H1 (cell line): ENCODE measurements around the gene WASF3. TPM values are rescaled to one million over a fixed set of nuclear protein-coding genes. Genes with fewer than 3 reads are reported as not detected.

Experiments
- BCL11A ChIP-seq, 2 experiments: IDR thresholded peaks; one replicate each; pipeline ENCODE4 v1.6.1; 2011; ENCODE audit warnings: low read depth in 2 of 2, low read length in 2 of 2, mild to moderate bottlenecking in 2 of 2
- CHD1 ChIP-seq: IDR thresholded peaks from 2 replicates; pipeline ENCODE4 v1.6.1; 2012; ENCODE audit warnings: low read depth, low read length, improper control_type of control experiment
- FOSL1 ChIP-seq: IDR thresholded peaks from 2 replicates; pipeline ENCODE4 v1.6.1; 2011; ENCODE audit warnings: mild to moderate bottlenecking, low read depth, low read length, moderate library complexity; ENCODE audit not compliant: insufficient read depth
- GTF2F1 ChIP-seq: IDR thresholded peaks from 2 replicates; pipeline ENCODE4 v1.6.1; 2012; ENCODE audit warnings: low read depth, low read length, improper control_type of control experiment, borderline replicate concordance
- HDAC2 ChIP-seq, 2 experiments: fragments of 300-600 bp in 1 of 2; sonication (generic) in 1 of 2; IDR thresholded peaks; 2 replicates each; pipeline ENCODE4 v1.6.1; 2011 to 2012; ENCODE audit warnings: low read depth in 2 of 2, low read length in 2 of 2, mild to moderate bottlenecking in 2 of 2, moderate library complexity in 2 of 2, borderline replicate concordance in 1 of 2, inconsistent platforms in 1 of 2
- KDM1A ChIP-seq: fragments of 200-600, 300-600 bp; sonication (generic); IDR thresholded peaks from 2 replicates; pipeline ENCODE4 v1.7.1; 2016; ENCODE audit warnings: mild to moderate bottlenecking, low read length, borderline replicate concordance
- PHF8 ChIP-seq: fragments of 200-600 bp; sonication (generic); conservative IDR thresholded peaks from 2 replicates; pipeline ENCODE4 v1.7.1; 2012; ENCODE audit warnings: low read depth, mild to moderate bottlenecking, inconsistent platforms, low read length, moderate library complexity
- SIRT6 ChIP-seq: IDR thresholded peaks from one replicate; pipeline ENCODE4 v1.7.1; 2012; ENCODE audit warnings: low read length, inconsistent platforms
- polyA plus RNA-seq, 7 experiments: library from polyadenylated mRNA; depleted of rRNA in 3 of 7; stranded (reverse) in 5 of 7; unstranded in 2 of 7; fragments of >200 nt in 5 of 7; fragments of 200-250 nt in 2 of 7; gene quantifications; 1 replicate in 5 of 7; 2 replicates in 1 of 7; 4 replicates in 1 of 7; pipeline versions ENCODE4 v1.2.1 to v1.2.3, GENCODE V29; 2011 to 2013; ENCODE audit warnings: missing spikeins in 2 of 7, mixed read lengths in 2 of 7
- total RNA-seq: library from RNA; stranded (reverse); fragmentation: NEBNext Ultra II Directional; extraction: Animal tissue kit (Norgen Biotek cat#: 25700); gene quantifications from 2 replicates; pipeline ENCODE4 v1.2.1, GENCODE V29; 2021

The WASF3 gene
- total and polyA plus RNA-seq, 2 of the 8 experiments (the other 6 are each of a cell fraction or from before 2014, with no cell fraction given), result 18.7 to 39.8 TPM

GRCh38 chr13:26688286-26688685 lies 130.8 kb downstream of the WASF3 start (continued):
- TF ChIP-seq GTF2F1 (no peak), CHD1 (no peak), KDM1A (no peak), HDAC2 (IDR thresholded peaks at IDR 0.05; ENCODE audit: borderline replicate concordance in 1 of 2, low read depth in 2 of 2, low read length in 2 of 2) (no peak), SIRT6 (no peak), BCL11A (IDR thresholded peaks at IDR 0.05; ENCODE audit: low read depth in 2 of 2, low read length in 2 of 2) (no peak), FOSL1 (no peak), PHF8 (no peak)
